Smooth muscle cell (in vitro differentiated cells): ENCODE measurements around the gene ZNF780A. TPM values are rescaled to one million over a fixed set of nuclear protein-coding genes. Genes with fewer than 3 reads are reported as not detected.

Source experiments
- DNase-seq: peaks from one replicate; lab custom pipeline; 2025; ENCODE audit not compliant: unreplicated experiment; lab: John Stamatoyannopoulos, UW
- H2AFZ ChIP-seq: fragments of 200-600 bp; sonication (generic); 2 replicates; pipeline ENCODE4 v1.6.0; 2016; ENCODE audit warnings: antibody characterized with exemption, low read depth, mild to moderate bottlenecking
- H3F3A ChIP-seq: fragments of 200-600 bp; sonication (generic); 2 replicates; pipeline ENCODE4 v1.6.0; 2017; ENCODE audit warnings: antibody characterized with exemption, low read depth
- H3K27ac ChIP-seq: fragments of 200-600 bp; sonication (generic); 2 replicates; pipeline ENCODE4 v1.5.1; 2016; ENCODE audit warnings: low read depth, mild to moderate bottlenecking
- H3K27me3 ChIP-seq: fragments of 200-600 bp; sonication (generic); 2 replicates; pipeline ENCODE4 v1.6.1; 2016; ENCODE audit warnings: low read depth, mild to moderate bottlenecking
- H3K36me3 ChIP-seq: fragments of 200-600 bp; sonication (generic); 2 replicates; pipeline ENCODE4 v1.5.1; 2016; ENCODE audit warnings: low read depth
- H3K4me1 ChIP-seq: fragments of 200-600 bp; sonication (generic); 2 replicates; pipeline ENCODE4 v1.5.1; 2016; ENCODE audit warnings: low read depth
- H3K4me2 ChIP-seq: fragments of 200-600 bp; sonication (generic); 2 replicates; pipeline ENCODE4 v1.6.0; 2016; ENCODE audit warnings: mild to moderate bottlenecking
- H3K4me3 ChIP-seq: fragments of 200-600 bp; sonication (generic); 2 replicates; pipeline ENCODE4 v1.5.1; 2016; ENCODE audit warnings: mild to moderate bottlenecking
- H3K79me2 ChIP-seq: fragments of 200-600 bp; sonication (generic); 2 replicates; pipeline ENCODE4 v1.6.0; 2016; ENCODE audit warnings: low read depth, mild to moderate bottlenecking
- H3K9ac ChIP-seq: fragments of 200-600 bp; sonication (generic); 2 replicates; pipeline ENCODE4 v1.6.0; 2016; ENCODE audit warnings: low read depth
- H3K9me3 ChIP-seq: fragments of 200-600 bp; sonication (generic); replicated peaks from 2 replicates; pipeline ENCODE4 v1.5.1; 2016; ENCODE audit warnings: low read depth
- H4K20me1 ChIP-seq: fragments of 200-600 bp; sonication (generic); 2 replicates; pipeline ENCODE4 v1.6.0; 2016; ENCODE audit warnings: low read depth
- CTCF ChIP-seq: fragments of 200-600 bp; sonication (generic); IDR thresholded peaks from 2 replicates; pipeline ENCODE4 v1.5.1; 2017; ENCODE audit warnings: borderline replicate concordance, mild to moderate bottlenecking, antibody characterized with exemption; ENCODE audit not compliant: insufficient read depth, poor library complexity, severe bottlenecking
- WGBS: methylation state at CpG from one replicate; pipeline ENCODE4 v1.1.7; 2016; ENCODE audit warnings: low lambda C conversion rate; 5-methylcytosine and 5-hydroxymethylcytosine counted together
- polyA plus RNA-seq: library from polyadenylated mRNA; unstranded; fragments of >200 nt; fragmentation: Nextera tagmentation; extraction: Ambion mirVana; gene quantifications from 2 replicates; pipeline ENCODE4 v1.2.1, GENCODE V29; 2016
- total RNA-seq: library from RNA; depleted of rRNA; stranded (reverse); fragments of >200 nt; gene quantifications from 2 replicates; pipeline ENCODE4 v1.2.3, GENCODE V29; 2014

ZNF780A gene
- total and polyA plus RNA-seq, 2 experiments from 2014 or later: 4.4 to 5.2 TPM

- no peak for DNase-seq
- H3K4me1 ChIP-seq: no peaks in the 10 kb centered on the region
- no peak overlapping the region for H3K27ac ChIP-seq
- no peaks in the 10 kb centered on the region for H3K79me2 ChIP-seq
- no peaks in the 10 kb centered on the region for H3F3A ChIP-seq
- peaks cover 9% of the 10 kb centered on the region for H3K27me3 ChIP-seq
- no peaks in the 10 kb centered on the region for H3K9me3 ChIP-seq
- no peak for TF ChIP-seq CTCF
- H2AFZ ChIP-seq: no peak overlapping the region
- H3K36me3 ChIP-seq: no peaks in the 10 kb centered on the region
- no peak overlapping the region for H3K9ac ChIP-seq
- H3K4me2 ChIP-seq: no peak overlapping the region
- H4K20me1 ChIP-seq: no peaks in the 10 kb centered on the region
- H3K4me3 ChIP-seq: no peak overlapping the region
Measured at GRCh38 chr19:40134866-40135265, 44.1 kb upstream of the ZNF780A start.

- Histone ChIP-seq H3K9me3 (no peaks in the 10 kb centered on the region), H3K4me3 (no peak overlapping the region), H3F3A (no peaks in the 10 kb centered on the region), H3K27ac (no peak overlapping the region), H3K9ac (no peak overlapping the region), H3K36me3 (no peaks in the 10 kb centered on the region), H3K4me2 (no peak overlapping the region), H4K20me1 (no peaks in the 10 kb centered on the region), H3K4me1 (no peaks in the 10 kb centered on the region), H2AFZ (no peak overlapping the region), H3K79me2 (no peaks in the 10 kb centered on the region), H3K27me3 (peaks cover 9% of the 10 kb centered on the region)
- no peak for TF ChIP-seq CTCF
- no peak for DNase-seq
- 84% methylated on average over 1 of the region's 1 CpG for WGBS
Measured at GRCh38 chr19:40133491-40133890, 42.7 kb upstream of the ZNF780A start.

- Histone ChIP-seq H2AFZ (no peak overlapping the region), H3F3A (no peaks in the 10 kb centered on the region), H3K27ac (no peak overlapping the region), H3K4me3 (no peak overlapping the region), H3K9me3 (no peaks in the 10 kb centered on the region), H3K27me3 (no peaks in the 10 kb centered on the region), H3K9ac (no peak overlapping the region), H3K36me3 (no peaks in the 10 kb centered on the region), H3K4me2 (no peak overlapping the region), H4K20me1 (no peaks in the 10 kb centered on the region), H3K4me1 (no peaks in the 10 kb centered on the region), H3K79me2 (no peaks in the 10 kb centered on the region)
- no peak for DNase-seq
- no peak for TF ChIP-seq CTCF
Measured at GRCh38 chr19:40130013-40130412, 39.3 kb upstream of the ZNF780A start.

- no peaks in the 10 kb centered on the region for H3F3A ChIP-seq
- no peak for DNase-seq
Measured at GRCh38 chr19:40129425-40129824, 38.7 kb upstream of the ZNF780A start.

More at GRCh38 chr19:40129425-40129824, 38.7 kb upstream of the ZNF780A start:
- no peak overlapping the region for H3K4me2 ChIP-seq
- H2AFZ ChIP-seq: no peak overlapping the region
- no peak overlapping the region for H3K4me3 ChIP-seq
- no peak overlapping the region for H3K27ac ChIP-seq
- H3K36me3 ChIP-seq: no peaks in the 10 kb centered on the region
- H3K9me3 ChIP-seq: no peaks in the 10 kb centered on the region
- no peaks in the 10 kb centered on the region for H4K20me1 ChIP-seq
- no peak overlapping the region for H3K9ac ChIP-seq
- no peak for TF ChIP-seq CTCF
- no peaks in the 10 kb centered on the region for H3K79me2 ChIP-seq
- H3K27me3 ChIP-seq: no peaks in the 10 kb centered on the region
- WGBS: 71% methylated on average over 3 of the region's 3 CpGs
- H3K4me1 ChIP-seq: no peaks in the 10 kb centered on the region
